Adrenal gland (tissue), 5 donors: ENCODE data around the gene TMPO.

ENCODE experiments used
- CTCF ChIP-seq, 6 experiments: fragments of 450-650 bp in 4 of 6; fragments of 200-600 bp in 2 of 6; sonication (generic) in 1 of 6; IDR thresholded peaks; 1 replicate in 5 of 6; 2 replicates in 1 of 6; pipeline versions ENCODE4 v1.5.1 to v1.8.0; 2016 to 2021; ENCODE audit warnings: antibody characterized with exemption in 6 of 6, mild to moderate bottlenecking in 2 of 6, moderate library complexity in 1 of 6
- POLR2A ChIP-seq, 2 donors: fragments of 450-650 bp; IDR thresholded peaks; one replicate each; pipeline ENCODE4 v1.6.1; 2017; ENCODE audit warnings: antibody characterized with exemption in 2 of 2, mild to moderate bottlenecking in 2 of 2, moderate library complexity in 1 of 2
- donor health status: DM: no; HTN: no; CAD: no.

GRCh38 chr12:98469109-98469508, 46.3 kb upstream of the TMPO start:
- TF ChIP-seq CTCF (IDR thresholded peaks at IDR 0.05) (no peak), POLR2A (IDR thresholded peaks at IDR 0.05) (no peak)
